Adipocyte (in vitro differentiated cells): ENCODE data around the gene ITGAX.

Experiments
- DNase-seq: peaks from one replicate; pipeline ENCODE4 v3.0.0-alpha.2; 2015; ENCODE audit warnings: low read depth
- H3K27me3 ChIP-seq: replicated peaks from 2 replicates; pipeline ENCODE4 v1.7.0; 2013; ENCODE audit warnings: mild to moderate bottlenecking, low read length, moderate library complexity; ENCODE audit not compliant: control insufficient read depth, insufficient read depth
- H3K36me3 ChIP-seq: 2 replicates; pipeline ENCODE4 v1.7.0; 2013; ENCODE audit warnings: low read length, mild to moderate bottlenecking, moderate library complexity; ENCODE audit not compliant: control insufficient read depth, insufficient read depth, severe bottlenecking
- H3K4me1 ChIP-seq: 2 replicates; pipeline ENCODE4 v1.7.0; 2013; ENCODE audit warnings: mild to moderate bottlenecking, low read length, moderate library complexity; ENCODE audit not compliant: control insufficient read depth, insufficient read depth
- H3K4me3 ChIP-seq: 2 replicates; pipeline ENCODE4 v1.7.0; 2013; ENCODE audit warnings: mild to moderate bottlenecking, low read length, moderate library complexity
- H3K9ac ChIP-seq: 2 replicates; pipeline ENCODE4 v1.7.0; 2013; ENCODE audit warnings: mild to moderate bottlenecking, low read length, moderate library complexity
- H3K9me3 ChIP-seq: 2 replicates; pipeline ENCODE4 v1.7.0; 2013; ENCODE audit warnings: mild to moderate bottlenecking, low read length, moderate library complexity; ENCODE audit not compliant: control insufficient read depth

The ITGAX gene

DNA sequence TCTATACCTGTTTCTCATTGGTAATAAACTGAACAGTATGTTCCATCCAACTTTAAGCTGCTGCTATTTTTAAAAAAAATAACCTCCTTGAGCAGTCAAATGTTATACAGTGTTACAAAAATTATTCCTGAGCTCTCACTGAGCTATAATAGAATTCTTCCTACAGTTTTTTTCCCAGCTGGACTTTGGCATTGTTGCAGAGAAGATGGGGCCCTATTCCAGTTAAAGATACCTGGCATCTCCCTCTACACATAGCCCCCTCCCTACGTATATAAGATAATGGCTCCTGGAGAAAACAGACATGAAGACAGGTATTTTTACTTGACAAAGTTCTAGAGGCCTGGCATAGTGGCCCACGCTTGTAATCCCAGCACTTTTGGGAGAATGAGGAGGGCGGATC lies 74.8 kb downstream of the ITGAX start:
- Histone ChIP-seq H3K9me3 (peaks cover 4% of the 10 kb centered on the region), H3K36me3 (no peaks in the 10 kb centered on the region), H3K4me1 (peaks cover 4% of the 10 kb centered on the region), H3K4me3 (no peak overlapping the region), H3K27me3 (peaks cover under 1% of the 10 kb centered on the region), H3K9ac (no peak overlapping the region)
- no peak for DNase-seq

DNA sequence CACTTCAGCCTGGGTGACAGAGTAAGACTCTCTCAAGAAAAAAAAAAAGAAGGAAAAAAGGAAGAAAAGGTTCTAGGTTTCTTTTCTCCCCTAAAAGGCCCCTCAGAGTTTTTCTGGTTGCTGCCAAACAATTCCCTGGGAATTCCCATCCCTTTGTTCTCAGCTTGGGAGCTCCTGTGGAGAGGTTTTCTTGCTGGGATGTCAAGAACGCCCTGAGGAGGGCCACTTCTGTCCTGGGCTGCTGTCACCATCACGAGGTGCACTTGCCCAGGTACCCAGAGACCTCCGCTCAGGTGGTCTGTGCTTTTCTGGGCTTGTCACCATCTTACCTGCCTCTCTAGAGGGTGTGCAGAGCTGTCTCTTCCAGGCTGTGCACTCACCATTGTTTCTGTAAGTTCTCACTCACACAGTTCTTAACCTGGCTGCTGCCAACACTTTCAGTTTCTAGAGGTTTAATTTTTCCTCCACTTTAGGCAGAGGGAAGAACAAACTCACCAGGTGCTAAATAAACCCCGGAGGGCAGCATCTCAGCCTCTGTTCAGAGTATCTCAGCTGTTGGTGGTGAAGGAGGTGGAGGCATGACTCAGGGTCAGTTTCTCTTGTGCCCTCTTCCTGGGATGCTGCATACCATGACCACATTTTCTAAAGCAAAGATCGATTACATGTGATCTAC lies 75.5 kb downstream of the ITGAX start:
- H3K9ac ChIP-seq, result no peak overlapping the region
- peaks cover 4% of the 10 kb centered on the region for H3K9me3 ChIP-seq
- no peak overlapping the region for H3K4me3 ChIP-seq
- H3K27me3 ChIP-seq, result no peaks in the 10 kb centered on the region
- H3K36me3 ChIP-seq, result no peaks in the 10 kb centered on the region
- peaks cover 4% of the 10 kb centered on the region for H3K4me1 ChIP-seq
- DNase-seq, result no peak
